SU-DHL-6 (cell line): ENCODE results near the gene PLAAT4.

Experiments
- H2AFZ ChIP-seq: fragments of 200-600 bp; sonication (generic); 2 replicates; pipeline ENCODE4 v1.6.1; 2014; ENCODE audit warnings: low read depth, mild to moderate bottlenecking, moderate library complexity, mixed read lengths, antibody characterized with exemption, low read length; ENCODE audit not compliant: severe bottlenecking
- H3F3A ChIP-seq: fragments of 200-600 bp; shearing (Covaris generic); 2 replicates; pipeline ENCODE4 v1.6.0; 2016; ENCODE audit warnings: antibody characterized with exemption, mild to moderate bottlenecking; ENCODE audit not compliant: insufficient read depth
- H3K27ac ChIP-seq: fragments of 200-600 bp; sonication (generic); 2 replicates; pipeline ENCODE4 v1.5.1; 2016; ENCODE audit warnings: low read depth, mild to moderate bottlenecking, low read length, moderate library complexity, mixed read lengths
- H3K27me3 ChIP-seq: fragments of 200-600 bp; sonication (generic), shearing (Covaris generic); 2 replicates; pipeline ENCODE4 v1.6.0; 2014; ENCODE audit warnings: mild to moderate bottlenecking, low read length
- H3K36me3 ChIP-seq: fragments of 200-600 bp; sonication (generic); 2 replicates; pipeline ENCODE4 v1.6.1; 2014; ENCODE audit warnings: mild to moderate bottlenecking, low read length, mixed read lengths
- H3K4me2 ChIP-seq: fragments of 300-600, 200-600 bp; shearing (Covaris generic), sonication (generic); 2 replicates; pipeline ENCODE4 v1.6.0; 2014; ENCODE audit warnings: low read length, low read depth, mild to moderate bottlenecking; ENCODE audit not compliant: poor library complexity, severe bottlenecking
- H3K4me3 ChIP-seq: fragments of 200-600 bp; sonication (generic); 2 replicates; pipeline ENCODE4 v1.5.1; 2014; ENCODE audit warnings: antibody characterized with exemption, low read length, mild to moderate bottlenecking, mixed read lengths; ENCODE audit not compliant: insufficient read depth, poor library complexity, severe bottlenecking
- H3K79me2 ChIP-seq: fragments of 200-600 bp; sonication (generic); 2 replicates; pipeline ENCODE4 v1.6.1; 2014; ENCODE audit warnings: mild to moderate bottlenecking, low read length, moderate library complexity; ENCODE audit not compliant: insufficient read depth
- H3K9ac ChIP-seq: fragments of 200-600 bp; sonication (generic); 2 replicates; pipeline ENCODE4 v1.7.0; 2014; ENCODE audit warnings: mild to moderate bottlenecking, low read length
- H3K9me2 ChIP-seq: fragments of 200-600 bp; sonication (generic); replicated peaks from 2 replicates; pipeline ENCODE4 v1.6.1; 2014; ENCODE audit warnings: low read length; ENCODE audit not compliant: insufficient read depth
- H3K9me3 ChIP-seq: fragments of 200-600 bp; sonication (generic); 2 replicates; pipeline ENCODE4 v1.6.1; 2014; ENCODE audit warnings: low read length, mixed read lengths; ENCODE audit not compliant: insufficient read depth
- H4K20me1 ChIP-seq: fragments of 200-600 bp; sonication (generic); 2 replicates; pipeline ENCODE4 v1.6.1; 2014; ENCODE audit warnings: low read depth, mild to moderate bottlenecking, antibody characterized with exemption, low read length, moderate library complexity, mixed read lengths
- EZH2phosphoT487 ChIP-seq: fragments of 200-600 bp; sonication (generic), shearing (Covaris generic); conservative IDR thresholded peaks from 2 replicates; pipeline ENCODE4 v1.6.1; 2018; ENCODE audit warnings: mild to moderate bottlenecking, antibody characterized with exemption, low read length, moderate library complexity, mixed read lengths
- TF ChIP-seq, protein P1 (sequence below): fragments of 200-600 bp; sonication (generic); IDR thresholded peaks from one replicate; pipeline ENCODE4 v1.5.1; 2017; ENCODE audit warnings: antibody characterized with exemption, mild to moderate bottlenecking, low read length, moderate library complexity; ENCODE audit not compliant: insufficient read depth, poor library complexity, severe bottlenecking

The PLAAT4 gene

DNA sequence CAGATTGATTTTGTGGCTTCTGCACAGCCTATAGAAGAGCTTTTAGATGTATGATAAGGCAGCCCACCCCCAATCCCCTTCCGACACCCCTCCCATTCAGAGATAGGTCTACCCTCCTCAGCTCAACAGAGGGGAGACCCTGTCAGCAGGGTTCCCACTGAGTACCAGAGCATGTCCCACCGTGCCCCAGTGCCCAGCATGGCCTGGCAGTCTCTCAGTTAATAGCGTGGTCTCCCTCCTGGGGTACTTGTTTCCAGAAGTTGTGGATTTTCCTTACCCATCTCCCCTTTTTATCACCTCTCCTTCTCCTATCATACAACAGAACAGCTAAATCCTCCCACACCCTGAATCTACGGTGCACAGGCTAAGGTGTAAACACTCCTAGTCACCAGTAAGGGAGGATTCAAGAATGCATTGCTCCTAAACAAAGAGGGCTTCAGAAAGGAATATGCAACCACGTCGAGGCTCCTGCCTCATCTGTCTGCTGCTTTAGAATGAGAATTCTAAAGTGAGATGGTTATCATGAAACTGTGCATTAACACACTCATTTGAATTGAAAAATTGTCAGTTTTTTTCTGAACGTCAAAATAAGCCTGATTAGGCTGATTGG lies 19.9 kb downstream of the PLAAT4 start:
- no peak for TF ChIP-seq EZH2phosphoT487
- TF ChIP-seq, protein P1, sequence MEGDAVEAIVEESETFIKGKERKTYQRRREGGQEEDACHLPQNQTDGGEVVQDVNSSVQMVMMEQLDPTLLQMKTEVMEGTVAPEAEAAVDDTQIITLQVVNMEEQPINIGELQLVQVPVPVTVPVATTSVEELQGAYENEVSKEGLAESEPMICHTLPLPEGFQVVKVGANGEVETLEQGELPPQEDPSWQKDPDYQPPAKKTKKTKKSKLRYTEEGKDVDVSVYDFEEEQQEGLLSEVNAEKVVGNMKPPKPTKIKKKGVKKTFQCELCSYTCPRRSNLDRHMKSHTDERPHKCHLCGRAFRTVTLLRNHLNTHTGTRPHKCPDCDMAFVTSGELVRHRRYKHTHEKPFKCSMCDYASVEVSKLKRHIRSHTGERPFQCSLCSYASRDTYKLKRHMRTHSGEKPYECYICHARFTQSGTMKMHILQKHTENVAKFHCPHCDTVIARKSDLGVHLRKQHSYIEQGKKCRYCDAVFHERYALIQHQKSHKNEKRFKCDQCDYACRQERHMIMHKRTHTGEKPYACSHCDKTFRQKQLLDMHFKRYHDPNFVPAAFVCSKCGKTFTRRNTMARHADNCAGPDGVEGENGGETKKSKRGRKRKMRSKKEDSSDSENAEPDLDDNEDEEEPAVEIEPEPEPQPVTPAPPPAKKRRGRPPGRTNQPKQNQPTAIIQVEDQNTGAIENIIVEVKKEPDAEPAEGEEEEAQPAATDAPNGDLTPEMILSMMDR = no peak
- Histone ChIP-seq H3K27me3 (no peaks in the 10 kb centered on the region), H3K27ac (no peak overlapping the region), H3K9me3 (no peaks in the 10 kb centered on the region), H3K36me3 (no peaks in the 10 kb centered on the region), H3K4me2 (no peak overlapping the region), H3K9ac (no peak overlapping the region), H3K9me2 (no peaks in the 10 kb centered on the region), H3K4me3 (no peak overlapping the region), H4K20me1 (no peaks in the 10 kb centered on the region), H3K79me2 (no peaks in the 10 kb centered on the region), H3F3A (no peaks in the 10 kb centered on the region), H2AFZ (no peak overlapping the region)

DNA sequence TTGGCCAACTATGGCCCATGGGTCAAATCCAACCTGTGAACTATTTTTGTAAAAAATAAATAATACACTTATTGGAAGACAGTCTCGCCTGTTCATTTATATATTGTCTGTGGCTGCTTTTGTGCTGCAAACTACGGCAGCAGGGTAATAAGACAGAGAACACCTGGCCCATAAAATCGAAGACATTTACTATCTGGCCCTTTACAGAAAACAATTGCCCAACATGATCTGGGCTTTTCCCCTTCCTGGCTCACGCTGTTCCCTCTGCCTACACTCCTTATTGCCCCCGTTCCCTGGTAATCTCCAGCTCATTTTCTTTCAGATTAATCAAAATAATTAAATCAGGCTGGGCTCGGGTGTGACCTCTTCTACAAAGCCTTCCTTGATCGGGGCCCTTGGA lies 21.0 kb downstream of the PLAAT4 start:
- no peak overlapping the region for H2AFZ ChIP-seq
- no peak overlapping the region for H3K27ac ChIP-seq
- TF ChIP-seq, protein P1 = no peak
- TF ChIP-seq EZH2phosphoT487 = no peak
- H3F3A ChIP-seq = no peaks in the 10 kb centered on the region
- no peaks in the 10 kb centered on the region for H3K9me3 ChIP-seq
- H3K4me2 ChIP-seq = no peak overlapping the region
- no peak overlapping the region for H3K9ac ChIP-seq
- no peak overlapping the region for H3K4me3 ChIP-seq
- no peaks in the 10 kb centered on the region for H3K79me2 ChIP-seq
- no peaks in the 10 kb centered on the region for H3K9me2 ChIP-seq
- H3K27me3 ChIP-seq = no peaks in the 10 kb centered on the region
- no peaks in the 10 kb centered on the region for H4K20me1 ChIP-seq
- H3K36me3 ChIP-seq = no peaks in the 10 kb centered on the region

DNA sequence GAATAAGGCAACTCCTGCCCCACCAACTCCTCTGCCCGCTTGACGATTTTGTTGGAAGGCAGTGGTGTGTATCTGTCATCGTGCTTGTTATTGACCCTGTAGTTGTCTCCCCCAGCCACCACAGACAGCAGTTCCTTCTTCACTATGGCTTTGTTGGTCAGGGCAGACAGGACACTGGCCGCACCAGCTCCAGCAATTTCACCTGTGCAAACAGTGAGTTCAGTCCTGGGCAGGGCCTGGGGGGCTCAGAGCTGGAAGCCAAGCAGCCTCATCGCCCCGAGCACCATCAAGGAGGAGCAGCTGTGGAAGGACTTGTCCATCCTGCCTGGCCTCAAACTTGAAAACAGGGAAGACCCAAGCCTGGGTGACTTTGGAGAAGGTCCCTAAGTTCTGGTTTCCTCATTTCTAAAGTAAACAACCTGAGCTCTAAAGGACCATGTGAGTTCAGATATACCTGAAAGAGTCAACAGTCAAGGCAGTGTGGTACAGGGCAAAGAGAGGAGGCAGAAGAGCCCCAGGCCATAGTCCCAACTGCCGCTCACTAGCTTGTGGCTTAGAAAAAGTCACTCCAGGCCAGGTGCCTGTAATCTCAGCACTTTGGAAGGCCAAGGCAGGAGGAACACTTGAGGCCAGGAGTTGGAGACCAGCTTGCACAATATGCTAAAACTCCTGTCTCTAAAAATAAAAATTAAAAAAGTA lies 22.0 kb downstream of the PLAAT4 start:
- TF ChIP-seq, protein P1 = no peak
- TF ChIP-seq EZH2phosphoT487 = no peak
- Histone ChIP-seq H3K36me3 (no peaks in the 10 kb centered on the region), H3K9ac (no peak overlapping the region), H3K4me2 (no peak overlapping the region), H3K27me3 (no peaks in the 10 kb centered on the region), H3F3A (no peaks in the 10 kb centered on the region), H3K9me3 (no peaks in the 10 kb centered on the region), H3K4me3 (no peak overlapping the region), H3K27ac (no peak overlapping the region), H4K20me1 (no peaks in the 10 kb centered on the region), H3K79me2 (no peaks in the 10 kb centered on the region), H3K9me2 (no peaks in the 10 kb centered on the region), H2AFZ (no peak overlapping the region)
